HG03280 (cell line): ENCODE results near the gene TIMP1.

Experiments used
- ATAC-seq: cut with Tn5 transposase; IDR thresholded peaks from one replicate; pipeline ENCODE4 v1.9.1; 2021; ENCODE audit warnings: mild to moderate bottlenecking, moderate library complexity; ENCODE audit not compliant: unreplicated experiment

Gene TIMP1

DNA sequence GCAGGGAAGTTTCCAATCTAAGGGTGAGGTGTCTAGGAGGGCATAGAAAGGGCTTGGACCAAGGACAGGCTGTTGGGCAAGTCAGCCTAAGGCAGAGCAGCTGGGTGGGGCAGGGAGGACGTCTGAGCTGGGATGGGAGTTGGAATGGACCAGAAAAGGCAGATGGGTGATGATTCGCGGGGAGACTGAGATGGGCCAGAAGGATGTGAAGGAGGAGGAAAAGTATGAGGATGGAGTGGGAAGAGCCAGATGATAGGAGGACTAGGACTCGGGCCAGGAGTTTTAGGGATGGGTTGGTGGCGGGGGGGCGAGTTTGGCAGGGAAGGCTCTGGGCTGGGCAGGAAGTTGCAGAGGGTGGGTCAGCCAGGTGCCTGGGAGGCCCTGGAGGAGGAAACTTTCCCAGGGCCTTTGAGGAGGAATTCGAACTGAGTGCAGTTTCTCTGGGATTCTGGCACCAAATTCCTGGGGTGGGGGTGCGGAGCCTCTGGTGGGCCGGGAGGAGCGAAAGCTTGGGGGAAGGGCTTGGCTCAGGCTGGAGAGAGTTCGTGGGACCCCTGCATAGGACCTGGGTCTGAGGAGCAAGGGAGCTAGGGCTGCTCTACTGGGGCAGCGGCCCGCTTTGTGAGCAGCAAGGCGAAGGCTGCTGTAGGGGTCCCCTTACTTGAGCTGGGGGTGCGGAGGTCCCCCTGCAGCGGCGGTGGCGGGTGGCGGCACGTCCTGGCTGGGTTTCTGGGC lies 8.7 kb upstream of the TIMP1 start:
- ATAC-seq: no peak

DNA sequence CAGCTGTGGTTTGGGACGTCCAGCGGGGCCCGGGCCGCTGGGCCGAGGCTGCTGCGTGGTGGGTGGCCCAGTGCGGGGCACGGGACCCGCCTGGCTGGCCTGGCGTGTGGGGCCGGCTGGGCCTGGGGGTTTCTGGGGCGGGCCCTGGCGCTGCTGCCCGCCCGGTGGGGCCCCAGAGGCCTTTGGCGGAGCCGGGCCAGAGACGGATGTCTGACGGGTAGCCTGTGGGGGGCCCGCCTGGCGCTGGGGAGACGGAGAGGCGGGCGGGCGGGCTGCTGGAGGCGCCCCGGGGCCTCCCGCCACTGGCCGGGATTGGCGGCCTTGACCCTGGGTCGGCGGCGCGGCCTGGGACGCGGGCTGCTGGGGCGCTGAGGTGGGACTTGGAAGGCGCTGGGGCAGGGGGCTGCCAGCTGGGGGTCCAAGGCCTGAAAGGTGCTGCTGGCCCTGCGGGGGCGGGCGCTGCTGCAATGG lies 8.1 kb upstream of the TIMP1 start:
- no peak for ATAC-seq

DNA sequence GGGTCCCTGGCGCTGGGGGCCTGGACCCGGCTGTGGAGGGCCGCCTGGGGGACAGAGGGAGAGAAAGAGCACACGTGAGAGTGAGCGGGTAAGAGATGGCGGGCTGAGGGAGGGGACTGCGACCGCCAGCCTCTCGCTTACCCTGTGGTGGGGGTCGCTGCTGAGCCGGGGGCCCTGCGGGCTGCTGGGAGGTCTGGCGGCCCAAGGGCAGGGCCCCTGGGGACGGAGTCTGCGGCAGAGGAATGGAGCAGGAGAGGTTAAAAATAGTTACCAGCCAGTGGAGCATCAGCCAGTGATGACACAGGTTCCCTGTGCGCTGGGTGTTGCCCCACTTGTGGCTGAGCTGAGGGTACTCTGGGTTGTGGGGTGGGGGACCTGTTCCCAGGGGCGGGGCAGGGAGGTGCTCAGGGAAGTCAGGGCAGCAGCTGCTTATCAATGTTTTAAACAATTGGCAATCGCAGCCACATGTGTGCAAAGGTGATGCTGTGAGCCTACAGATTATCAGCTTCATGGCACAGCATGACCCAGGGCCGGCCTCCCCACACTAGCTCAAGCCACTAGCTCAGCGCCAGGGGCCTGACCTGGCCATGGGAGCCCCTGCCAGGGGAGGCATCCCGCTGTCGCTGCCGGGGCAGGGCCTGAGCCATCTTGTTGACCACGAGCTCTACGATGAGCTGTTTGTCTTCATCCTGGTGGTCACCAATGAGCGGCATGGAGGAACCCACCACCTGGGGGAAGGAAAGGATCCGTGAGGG lies 7.5 kb upstream of the TIMP1 start:
- no peak for ATAC-seq

DNA sequence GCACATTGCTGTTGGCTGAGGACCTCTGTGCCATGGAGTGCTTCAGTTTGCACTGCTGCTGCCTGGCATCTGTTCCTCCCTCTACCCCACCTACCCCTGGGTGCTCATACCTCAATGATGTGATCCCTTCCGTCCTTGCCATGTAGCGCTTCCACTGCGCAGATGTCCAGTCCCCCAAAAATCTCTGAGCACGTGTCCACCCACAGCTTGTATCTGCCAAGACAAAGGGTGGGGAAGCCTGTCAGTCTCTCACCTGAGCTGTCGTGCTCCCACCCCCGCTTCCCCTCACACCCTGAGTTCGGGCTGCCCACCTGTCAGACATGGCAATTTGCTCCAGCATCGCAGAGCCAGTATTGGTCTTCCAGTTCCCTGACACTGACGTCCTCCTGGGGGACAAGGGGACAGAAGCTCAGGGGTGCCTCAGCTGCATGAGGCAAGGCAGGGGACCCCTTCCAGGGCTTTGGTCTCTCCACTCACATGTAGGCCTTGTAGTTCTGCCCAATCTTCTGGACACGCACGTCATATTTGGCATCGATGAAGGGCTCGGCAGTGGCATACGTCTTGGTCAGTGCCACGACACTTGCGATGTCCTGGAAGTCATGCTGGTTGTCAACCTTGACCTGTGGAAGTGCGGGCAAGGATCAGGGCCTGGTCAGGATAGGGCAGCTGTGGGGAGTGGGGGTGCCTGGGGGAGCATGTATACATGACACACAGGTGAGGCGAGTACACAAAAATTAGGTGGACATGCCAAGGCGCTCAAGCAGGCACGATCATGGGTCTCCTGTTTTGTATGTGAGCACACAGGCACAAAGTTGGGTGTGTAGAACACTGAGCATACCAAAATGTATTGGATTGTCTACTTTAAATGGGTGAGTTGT lies 6.0 kb upstream of the TIMP1 start:
- ATAC-seq: no peak

DNA sequence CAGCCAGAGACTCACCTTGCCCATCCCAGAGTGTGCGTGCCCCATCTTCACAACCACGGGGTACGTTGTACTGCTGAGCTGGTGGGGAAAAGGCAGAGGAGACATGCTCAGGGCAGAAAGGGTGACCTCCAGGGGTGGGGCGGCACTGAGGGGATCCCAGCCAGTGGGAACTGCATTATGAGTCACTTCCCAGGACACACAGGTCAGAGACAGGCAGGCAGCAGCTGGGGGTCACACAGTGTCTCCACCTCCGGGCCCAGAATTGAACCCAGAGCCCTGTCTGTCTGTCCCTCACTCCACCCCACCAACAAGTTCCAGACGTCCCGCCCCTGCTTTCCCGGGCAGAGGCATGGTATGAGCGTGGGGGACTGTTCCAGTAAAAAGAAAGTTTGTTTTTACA lies 4.8 kb upstream of the TIMP1 start:
- no peak for ATAC-seq

DNA sequence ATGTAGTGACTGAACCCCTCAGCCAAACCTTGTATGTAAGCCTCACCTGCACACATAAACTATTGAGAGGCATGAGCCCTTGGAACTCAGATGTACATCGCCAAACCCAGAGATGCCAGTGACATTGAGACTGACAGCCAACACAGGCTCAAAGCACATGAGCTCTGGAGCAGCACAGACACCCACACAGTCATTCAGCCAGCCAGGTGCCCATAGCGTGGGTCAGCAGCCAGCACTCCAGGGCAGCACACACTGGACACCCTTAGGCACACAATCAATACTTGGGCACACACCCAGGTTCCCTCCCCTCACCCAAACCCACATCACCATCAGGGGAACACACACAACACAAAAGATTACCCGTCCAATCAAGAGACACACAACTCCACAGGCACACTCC lies 4.3 kb upstream of the TIMP1 start:
- ATAC-seq: no peak

DNA sequence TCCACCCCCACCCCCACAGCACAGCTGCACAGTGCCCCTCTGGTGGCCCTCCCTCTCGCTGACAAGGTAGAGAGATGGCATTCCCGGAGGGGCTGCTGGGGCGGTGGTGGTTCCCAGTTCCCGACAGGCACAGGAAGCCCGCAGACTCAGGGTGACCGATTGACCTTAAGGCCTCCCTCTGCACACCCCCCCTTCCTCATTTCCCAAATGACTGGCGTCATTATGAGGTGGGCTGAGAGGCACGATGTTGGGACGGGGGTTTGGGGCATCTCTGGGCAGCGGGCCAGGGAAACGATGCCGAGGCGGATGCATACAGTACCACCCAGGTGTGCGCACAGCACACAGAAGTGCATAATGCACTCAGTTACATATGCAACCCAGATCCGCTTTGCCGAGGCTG lies 3.5 kb upstream of the TIMP1 start:
- ATAC-seq: no peak

DNA sequence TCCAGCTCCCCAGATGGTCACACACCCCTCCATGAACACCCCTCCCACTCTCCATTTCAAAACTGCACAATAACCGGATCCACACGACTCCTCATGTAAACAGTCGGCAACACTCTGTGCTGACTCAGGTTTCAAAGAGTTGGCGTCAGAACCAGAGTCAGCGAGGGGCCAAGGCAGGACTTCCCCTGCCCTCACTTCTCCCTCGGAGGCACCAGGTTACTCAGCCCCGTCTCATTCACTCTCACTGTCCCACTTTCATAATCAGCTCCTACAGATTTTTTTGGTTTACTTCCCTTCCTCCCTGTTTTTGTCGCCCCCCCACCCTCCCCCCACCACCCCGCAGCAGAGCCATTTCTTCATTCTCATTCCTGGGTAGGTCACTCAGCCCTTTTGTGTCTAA lies 2.7 kb upstream of the TIMP1 start:
- ATAC-seq: no peak

DNA sequence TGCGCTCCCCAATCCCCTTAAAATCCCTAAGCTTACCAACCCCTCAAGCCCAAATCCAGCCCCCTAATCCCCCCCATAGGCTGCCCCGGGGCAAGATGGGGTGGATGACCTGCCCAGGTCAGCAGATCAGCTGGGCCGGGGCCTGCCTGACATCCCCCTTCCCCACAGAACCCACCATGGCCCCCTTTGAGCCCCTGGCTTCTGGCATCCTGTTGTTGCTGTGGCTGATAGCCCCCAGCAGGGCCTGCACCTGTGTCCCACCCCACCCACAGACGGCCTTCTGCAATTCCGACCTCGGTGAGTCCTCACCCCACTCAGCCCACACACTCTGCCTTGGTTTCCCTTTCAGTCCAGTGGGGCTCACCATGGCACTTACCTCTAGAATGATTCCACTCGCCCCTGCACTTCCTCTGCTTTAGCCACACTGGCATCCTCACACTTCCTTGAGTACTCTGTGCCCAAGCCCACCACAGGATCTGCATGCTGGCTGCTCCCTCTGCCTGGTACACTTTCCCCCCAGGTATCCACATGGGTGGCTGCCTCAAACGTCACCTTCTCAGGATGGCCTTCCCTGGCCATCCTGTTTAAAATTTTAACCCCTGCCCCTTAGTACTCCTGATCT lies 1.1 kb downstream of the TIMP1 start:
- no peak for ATAC-seq

DNA sequence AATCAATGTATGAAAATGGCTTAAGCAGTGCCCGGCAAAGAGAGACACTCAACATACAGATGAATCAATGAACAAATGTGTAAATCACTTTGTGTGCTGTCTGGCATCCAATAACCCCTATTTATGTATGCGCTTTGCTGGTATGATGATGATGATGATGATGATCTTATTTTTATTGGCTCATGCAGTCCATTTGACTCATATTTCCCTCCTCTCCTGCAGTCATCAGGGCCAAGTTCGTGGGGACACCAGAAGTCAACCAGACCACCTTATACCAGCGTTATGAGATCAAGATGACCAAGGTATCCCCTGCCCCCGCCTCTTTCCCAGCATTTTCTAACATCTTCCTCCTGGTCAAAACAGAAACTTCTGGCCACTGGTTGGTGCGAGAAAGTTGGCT lies 2.5 kb downstream of the TIMP1 start:
- no peak for ATAC-seq

DNA sequence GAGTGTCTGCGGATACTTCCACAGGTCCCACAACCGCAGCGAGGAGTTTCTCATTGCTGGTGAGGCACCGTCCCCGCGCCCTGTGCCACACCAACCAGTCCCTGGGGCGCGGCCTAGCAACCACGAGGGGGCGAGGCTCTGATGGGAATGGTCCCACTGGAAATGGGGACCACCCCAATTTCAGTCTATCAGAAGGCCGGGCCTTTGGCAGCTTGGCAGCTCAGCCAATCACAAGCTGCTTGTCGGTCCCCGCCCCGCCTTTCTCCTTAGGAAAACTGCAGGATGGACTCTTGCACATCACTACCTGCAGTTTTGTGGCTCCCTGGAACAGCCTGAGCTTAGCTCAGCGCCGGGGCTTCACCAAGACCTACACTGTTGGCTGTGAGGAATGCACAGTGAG lies 3.0 kb downstream of the TIMP1 start:
- no peak for ATAC-seq

DNA sequence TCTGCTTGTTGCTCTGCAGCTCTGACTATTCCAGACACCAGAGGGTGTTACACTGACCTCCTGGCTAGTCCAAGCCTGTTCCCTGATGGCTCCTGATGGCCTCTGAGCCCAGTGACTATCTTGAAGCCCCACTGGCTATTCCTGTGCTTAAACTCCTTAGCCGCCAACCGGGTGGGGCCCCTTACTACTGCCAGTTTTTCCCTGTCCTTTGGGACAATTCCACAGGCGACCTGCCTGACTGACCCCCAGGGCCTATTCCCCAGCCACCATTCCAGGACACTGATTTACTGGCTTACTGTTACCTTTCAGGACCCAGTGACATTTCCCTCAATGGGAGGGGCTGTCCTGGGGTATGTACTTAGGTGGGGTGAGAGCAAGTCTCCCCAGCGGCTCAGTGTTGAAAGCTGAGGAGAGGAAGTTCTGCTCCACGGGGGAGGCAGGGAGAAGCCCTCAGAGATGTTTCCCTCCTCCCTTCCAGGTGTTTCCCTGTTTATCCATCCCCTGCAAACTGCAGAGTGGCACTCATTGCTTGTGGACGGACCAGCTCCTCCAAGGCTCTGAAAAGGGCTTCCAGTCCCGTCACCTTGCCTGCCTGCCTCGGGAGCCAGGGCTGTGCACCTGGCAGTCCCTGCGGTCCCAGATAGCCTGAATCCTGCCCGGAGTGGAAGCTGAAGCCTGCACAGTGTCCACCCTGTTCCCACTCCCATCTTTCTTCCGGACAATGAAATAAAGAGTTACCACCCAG lies 4.0 kb downstream of the TIMP1 start:
- ATAC-seq: no peak

DNA sequence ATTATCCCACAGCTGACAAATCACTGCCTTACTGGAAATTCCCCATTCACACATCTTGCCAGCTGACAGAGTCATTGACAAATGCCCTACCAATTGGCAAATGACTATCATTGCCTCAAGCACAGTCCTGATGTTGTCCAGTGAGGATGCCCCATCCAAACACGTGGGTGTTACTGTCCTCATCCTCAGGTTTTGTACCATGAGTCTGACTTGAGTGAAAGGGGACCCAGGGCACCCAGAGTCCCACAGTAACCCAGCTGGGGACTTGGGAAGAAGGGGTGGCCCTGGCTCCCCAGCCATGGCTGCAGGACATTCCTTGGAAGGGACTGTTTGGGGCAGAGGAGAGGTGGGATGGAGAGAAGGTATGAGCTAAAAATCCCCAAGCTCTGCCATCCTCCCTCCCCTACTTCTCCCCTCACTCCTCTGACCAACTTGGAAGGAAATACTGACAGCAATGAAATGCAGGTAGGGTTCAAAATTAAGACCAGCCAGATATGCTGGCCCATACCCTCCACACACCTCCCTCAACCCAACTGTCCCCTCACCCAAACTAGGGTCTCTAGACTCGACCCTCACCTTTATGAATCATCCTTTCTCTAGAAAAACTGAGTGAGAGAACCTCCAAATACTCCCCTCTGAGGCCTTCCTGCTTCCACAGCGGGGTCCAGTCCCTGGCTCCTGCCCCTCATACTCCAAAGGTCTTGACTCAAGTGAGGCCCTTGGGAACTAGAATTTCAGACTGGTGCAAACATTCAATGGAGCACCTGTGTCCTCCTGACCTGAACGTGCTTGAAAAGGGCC lies 5.1 kb downstream of the TIMP1 start:
- no peak for ATAC-seq

DNA sequence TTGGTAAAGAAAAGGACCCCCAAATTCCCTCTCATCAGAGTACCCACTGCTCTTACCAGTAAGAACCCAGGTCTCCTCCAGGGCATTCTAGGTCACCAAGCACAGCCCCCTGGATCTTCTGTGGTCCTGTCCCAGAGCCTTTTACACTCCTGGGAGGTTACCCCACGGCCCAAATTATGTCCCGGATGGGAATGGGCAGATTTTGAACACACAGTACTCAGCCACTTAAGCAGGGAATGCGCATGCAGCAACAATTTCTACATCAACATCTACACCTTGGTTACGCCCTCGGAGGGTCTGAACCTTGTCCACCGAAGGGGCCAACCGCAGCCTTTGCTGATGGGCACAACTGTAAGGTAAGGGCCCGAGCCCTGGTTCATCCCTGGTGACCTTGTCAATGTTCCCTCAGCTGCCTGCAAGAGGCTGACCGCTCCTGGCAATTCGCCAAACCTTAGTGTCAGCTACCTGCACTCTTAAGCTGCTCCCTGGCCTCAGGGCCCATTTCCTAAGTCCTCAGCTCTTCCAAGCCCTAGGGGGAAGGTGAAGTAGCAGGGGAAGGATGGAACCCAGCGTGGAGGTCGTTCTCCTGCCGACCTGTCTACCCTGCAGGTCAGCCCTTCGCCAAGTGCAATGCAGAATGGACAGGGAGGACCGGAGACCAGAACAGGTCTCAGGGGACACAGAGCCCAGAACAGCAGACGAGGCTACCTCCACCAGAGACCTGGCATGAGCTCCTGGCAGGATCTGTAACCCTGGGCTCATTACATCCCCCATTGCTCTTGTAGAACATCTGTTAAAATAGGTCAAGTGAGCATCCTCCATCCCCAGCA lies 5.9 kb downstream of the TIMP1 start:
- no peak for ATAC-seq

DNA sequence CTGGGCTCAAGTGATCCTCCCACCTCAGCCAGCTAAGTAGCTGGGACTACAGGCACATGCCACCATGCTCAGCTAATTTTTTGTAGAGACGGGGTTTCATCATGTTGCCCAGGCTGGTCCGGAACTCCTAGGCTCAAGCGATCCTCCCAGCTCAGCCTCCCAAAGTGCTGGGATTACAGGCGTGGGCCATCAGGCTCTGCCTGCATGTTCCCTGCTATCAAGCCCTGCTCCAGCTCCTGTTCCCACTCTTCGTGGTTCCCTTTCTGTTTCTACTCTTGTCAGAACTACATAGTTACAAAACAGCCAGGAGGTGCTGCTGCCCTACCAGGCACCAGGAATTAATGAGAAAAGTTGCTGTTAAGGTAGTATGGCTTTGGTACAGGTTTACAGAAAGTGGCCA lies 8.7 kb downstream of the TIMP1 start:
- no peak for ATAC-seq

DNA sequence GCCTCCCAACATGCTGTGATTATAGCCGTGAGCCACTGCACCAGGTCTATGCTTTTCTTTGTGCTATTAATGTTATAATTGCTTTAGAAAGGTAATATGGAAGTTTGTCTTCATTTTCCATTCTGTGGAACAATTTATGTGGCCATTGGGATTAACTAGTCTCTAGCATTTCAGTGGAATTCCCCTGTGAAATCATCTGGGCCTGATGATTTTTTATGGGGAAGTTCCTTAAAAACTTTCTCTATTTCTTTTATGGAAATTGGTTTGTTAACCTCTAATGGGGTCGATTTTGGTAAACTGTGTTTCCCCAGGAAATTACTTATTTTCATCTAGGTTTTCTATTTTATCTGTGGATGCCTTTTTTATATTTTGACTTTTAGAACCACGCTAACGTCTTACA lies 11.3 kb downstream of the TIMP1 start:
- ATAC-seq: no peak

DNA sequence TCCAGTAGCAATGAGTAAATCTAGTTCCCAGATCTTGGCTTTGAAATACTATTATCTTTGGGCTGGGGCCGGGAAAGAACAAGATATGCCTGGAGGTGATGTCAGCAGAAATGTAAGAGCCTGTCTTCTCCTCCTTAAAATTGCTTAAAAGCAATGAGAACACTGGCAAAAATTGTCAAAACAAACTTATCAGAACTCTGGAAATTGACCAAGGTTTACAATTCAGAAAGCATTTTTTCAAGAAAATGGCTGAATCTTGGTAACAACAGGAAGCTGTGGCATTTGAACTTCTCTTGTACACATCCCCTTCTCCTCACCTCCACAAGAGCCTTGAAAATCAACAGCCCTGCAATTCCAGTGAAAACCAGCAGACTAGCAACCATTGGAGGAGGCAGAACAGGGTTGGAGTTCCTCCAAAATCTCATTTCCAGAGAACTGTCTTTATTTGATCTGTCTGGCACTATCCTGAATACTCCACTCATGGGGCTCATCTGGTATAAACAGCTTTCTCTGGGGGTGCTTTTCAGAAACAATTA lies 13.5 kb downstream of the TIMP1 start:
- ATAC-seq: no peak

DNA sequence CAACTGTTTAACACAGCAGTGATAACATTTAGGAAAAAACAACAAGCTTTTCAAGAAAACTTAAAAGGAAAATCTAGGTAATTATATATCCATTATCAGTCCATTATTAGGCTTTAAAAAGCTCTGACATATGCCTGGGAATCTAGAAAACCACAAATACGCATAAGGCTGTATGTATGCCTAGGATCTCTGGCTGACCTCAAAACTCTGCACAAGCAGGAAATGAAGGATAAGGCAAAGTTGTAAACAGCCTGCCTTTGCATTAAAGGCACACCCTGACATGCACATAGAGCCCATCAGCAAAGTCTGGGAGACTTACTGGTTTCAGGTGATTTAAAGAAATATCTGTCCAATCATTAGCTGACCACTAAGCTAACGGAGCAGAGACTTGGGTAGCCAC lies 14.0 kb downstream of the TIMP1 start:
- no peak for ATAC-seq
